ENCODE results near the gene CDH15. TPM values are rescaled to one million over a fixed set of nuclear protein-coding genes. Genes with fewer than 3 reads are reported as not detected.

Gene CDH15
- total RNA-seq, 2 donors from 2014 or later: 0.64 to 2.7 TPM

GRCh38 chr16:89152831-89153700, 18.5 kb upstream of the CDH15 start:
- H3K9me3 ChIP-seq: no peaks in the 10 kb centered on the region
- H3K27me3 ChIP-seq (replicated peaks; ENCODE audit: insufficient read depth): no peaks in the 10 kb centered on the region
- no peak for TF ChIP-seq CTCF (IDR thresholded peaks at IDR 0.05)
- TF ChIP-seq POLR2AphosphoS5 (IDR thresholded peaks at IDR 0.05): no peak
- no peak for TF ChIP-seq POLR2A (IDR thresholded peaks at IDR 0.05)
- H3K36me3 ChIP-seq: no peaks in the 10 kb centered on the region
- WGBS: 91% methylated on average over 41 of the region's 41 CpGs
- H3K4me1 ChIP-seq (replicated peaks): peaks cover 7% of the 10 kb centered on the region
- no peak for DNase-seq (ENCODE audit: low spot score)
- no peak overlapping the region for H3K4me3 ChIP-seq
- H3K27ac ChIP-seq: no peak overlapping the region
- intact Hi-C loops (cut with DNase I): no loop called here

- Histone ChIP-seq H3K4me3 (no peak overlapping the region), H3K4me1 (replicated peaks) (peaks cover 7% of the 10 kb centered on the region), H3K9me3 (no peaks in the 10 kb centered on the region), H3K27me3 (replicated peaks; ENCODE audit: insufficient read depth) (no peaks in the 10 kb centered on the region), H3K27ac (no peak overlapping the region), H3K36me3 (no peaks in the 10 kb centered on the region)
- intact Hi-C loops (cut with DNase I): no loop called here
- no peak for TF ChIP-seq CTCF (IDR thresholded peaks at IDR 0.05)
- peak; percentile 55 for TF ChIP-seq POLR2AphosphoS5 (IDR thresholded peaks at IDR 0.05)
- 32% methylated on average over 15 of the region's 19 CpGs for WGBS
- DNase-seq (ENCODE audit: low spot score): peak; percentile 61
Observed at GRCh38 chr16:89153848-89154271, 17.7 kb upstream of the CDH15 start.

- Histone ChIP-seq H3K9me3 (no peaks in the 10 kb centered on the region), H3K27me3 (replicated peaks; ENCODE audit: insufficient read depth) (no peaks in the 10 kb centered on the region), H3K36me3 (no peaks in the 10 kb centered on the region), H3K4me3 (no peak overlapping the region), H3K4me1 (replicated peaks) (peaks cover 7% of the 10 kb centered on the region), H3K27ac (no peak overlapping the region)
- WGBS: 53% methylated on average over 24 of the region's 24 CpGs
- TF ChIP-seq CTCF (IDR thresholded peaks at IDR 0.05) (no peak), POLR2AphosphoS5 (IDR thresholded peaks at IDR 0.05) (no peak), POLR2A (IDR thresholded peaks at IDR 0.05) (no peak)
- no peak for DNase-seq (ENCODE audit: low spot score)
- intact Hi-C loops (cut with DNase I): no loop called here
Observed at GRCh38 chr16:89154390-89155183, 17.0 kb upstream of the CDH15 start.

- peaks cover 7% of the 10 kb centered on the region for H3K4me1 ChIP-seq (replicated peaks)
- H3K36me3 ChIP-seq: no peaks in the 10 kb centered on the region
- H3K27me3 ChIP-seq (replicated peaks; ENCODE audit: insufficient read depth): no peaks in the 10 kb centered on the region
- no peaks in the 10 kb centered on the region for H3K9me3 ChIP-seq
- TF ChIP-seq POLR2AphosphoS5 (IDR thresholded peaks at IDR 0.05) (peak; percentile 49), POLR2A (IDR thresholded peaks at IDR 0.05) (no peak)
- intact Hi-C loops (cut with DNase I): no loop called here
- peak; percentile 27 for DNase-seq (ENCODE audit: low spot score)
- no peak overlapping the region for H3K27ac ChIP-seq
- WGBS: 31% methylated on average over 19 of the region's 19 CpGs
- no peak overlapping the region for H3K4me3 ChIP-seq
Observed at GRCh38 chr16:89155184-89155679, 16.3 kb upstream of the CDH15 start.
